Islet precursor cell (in vitro differentiated cells): ENCODE data around the gene GABRP.
"Not testable (repeated sequence)": the region's sequence is repeated elsewhere in the genome, so short reads cannot be mapped to it uniquely, and the experiment has no call there.

ENCODE experiments used
- DNase-seq: peaks from one replicate; pipeline ENCODE4 v3.0.0-alpha.2; 2018

The GABRP gene

DNA sequence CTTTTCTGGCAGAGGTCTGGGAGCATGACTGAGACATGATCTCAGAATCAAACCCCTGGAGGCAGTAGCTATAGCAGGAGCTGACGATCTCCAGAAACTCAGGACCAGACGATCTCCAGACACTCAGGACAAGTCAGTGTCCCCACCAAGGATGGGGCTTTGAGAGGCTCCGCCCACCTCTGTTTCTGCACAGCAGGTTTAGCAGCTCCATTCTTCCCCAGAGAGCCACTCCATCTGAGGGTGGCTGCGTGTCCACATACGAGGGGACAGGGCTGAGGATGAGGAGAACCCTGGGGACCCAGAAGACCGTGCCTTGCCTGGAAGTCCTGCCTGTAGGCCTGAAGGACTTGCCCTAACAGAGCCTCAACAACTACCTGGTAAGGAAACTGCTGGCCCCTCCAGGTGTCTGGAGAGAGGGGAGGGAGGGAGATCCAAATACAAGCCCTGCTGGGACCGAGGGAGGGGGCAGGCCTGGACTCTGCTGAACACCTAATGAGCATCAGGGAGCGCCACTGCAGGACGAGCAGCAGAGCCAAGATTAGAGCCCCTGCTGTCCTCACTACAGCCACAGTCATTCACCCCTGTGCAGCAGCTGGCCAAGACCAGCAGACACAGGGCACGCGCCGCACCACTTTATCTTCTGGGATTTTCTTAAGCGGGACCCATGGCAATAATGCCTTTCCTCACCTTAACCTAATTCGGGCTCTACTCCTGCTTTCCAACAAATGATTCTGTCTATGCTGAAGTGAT is at the start of gene GABRP:
Gene GABRP, plus strand, starts transcription at position 228 of the 750 bp plus-strand sequence. CDS start 4,891 bp downstream, outside the sequence.
- DNase-seq, result peak; percentile 89

GRCh38 chr5:170736966-170737365 is 46.6 kb upstream of the GABRP start:
- DNase-seq, result peak; percentile 26

GRCh38 chr5:170737591-170737990 is 45.9 kb upstream of the GABRP start:
- DNase-seq, result peak; percentile 23

DNA sequence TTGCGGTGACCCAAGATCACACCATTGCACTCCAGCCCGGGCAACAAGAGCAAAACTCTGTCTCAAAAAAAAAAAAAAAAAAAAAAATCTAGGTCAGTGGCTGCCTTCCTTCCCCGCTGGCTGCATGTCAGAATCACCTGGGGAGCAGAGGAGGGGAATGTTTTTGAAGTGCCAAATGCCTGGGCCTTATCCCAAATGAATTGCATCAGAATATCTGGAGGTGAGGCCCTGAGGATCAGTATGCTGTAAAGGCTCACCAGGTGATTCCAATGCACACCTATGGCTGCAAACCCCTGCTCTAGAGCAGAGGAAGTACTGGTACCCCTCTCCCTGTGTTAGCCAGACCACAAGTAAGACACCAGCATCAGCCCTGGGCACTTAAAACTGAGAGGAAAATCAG is 44.7 kb upstream of the GABRP start:
- DNase-seq, result no peak

GRCh38 chr5:170739446-170739845 is 44.1 kb upstream of the GABRP start:
- DNase-seq, result peak; percentile 24

DNA sequence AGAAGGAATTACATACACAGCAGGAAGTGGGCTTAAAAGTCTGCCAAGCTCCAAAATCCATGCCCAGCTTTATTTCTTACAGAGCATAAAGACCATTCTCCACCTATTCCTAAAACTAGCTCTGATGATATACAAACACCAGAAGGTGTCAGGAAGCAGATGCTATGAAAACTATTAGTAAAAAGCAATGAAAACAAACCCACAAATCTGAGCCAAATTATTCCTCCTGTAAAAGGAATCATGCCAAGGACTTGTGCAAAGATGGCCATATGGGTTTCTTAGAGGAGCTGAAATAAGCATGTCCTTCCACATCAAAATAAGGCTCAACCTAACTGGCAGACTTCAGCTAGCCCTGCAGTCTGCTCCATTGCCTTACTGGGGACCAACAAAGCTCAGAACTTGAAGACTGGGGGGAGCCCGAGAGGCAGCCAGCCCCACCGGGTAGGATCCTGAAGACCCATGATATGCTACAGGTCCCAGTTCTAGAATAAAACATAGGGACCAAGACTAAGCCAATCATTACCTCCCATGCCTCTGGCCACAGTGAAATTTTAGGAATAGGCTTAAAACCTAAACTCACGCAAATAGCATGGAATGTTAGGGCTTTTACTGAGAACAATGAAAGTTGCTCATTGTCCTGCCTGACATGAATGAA is 42.8 kb upstream of the GABRP start:
- peak; percentile 22 for DNase-seq

GRCh38 chr5:170741801-170742200 is 41.7 kb upstream of the GABRP start:
- DNase-seq, result no peak

- DNase-seq, result no peak
Observed at GRCh38 chr5:170743876-170744212, 39.7 kb upstream of the GABRP start.

DNA sequence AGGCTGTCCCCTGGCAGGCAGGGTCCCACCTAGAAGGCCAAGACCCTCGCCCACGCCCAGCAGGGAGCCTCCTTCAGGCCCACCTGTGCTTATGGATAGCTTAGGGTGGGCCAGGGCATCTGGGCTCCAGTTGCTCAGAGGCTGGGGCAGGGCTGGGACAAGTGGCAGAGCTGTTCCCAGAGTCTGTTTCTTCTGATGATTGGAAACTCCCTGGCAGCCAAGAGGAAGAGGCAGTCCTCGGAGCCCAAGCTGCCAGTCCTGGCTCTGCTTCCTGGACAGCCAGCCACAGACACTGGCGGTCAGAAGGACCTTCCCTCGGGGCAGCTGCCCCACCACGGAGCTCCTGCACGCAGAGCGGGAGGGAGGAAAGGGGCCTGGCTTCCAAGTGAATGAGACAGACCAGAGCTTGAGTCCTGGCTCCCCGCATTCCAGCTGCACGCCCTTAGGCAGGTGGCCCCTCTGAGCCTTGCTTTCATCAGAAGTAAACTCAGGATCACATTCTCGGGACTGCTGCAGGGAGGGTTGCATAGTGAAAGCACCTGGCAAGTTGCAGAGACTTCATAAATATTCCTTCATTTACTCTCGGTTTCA is 37.9 kb upstream of the GABRP start:
- peak; percentile 99 for DNase-seq

- DNase-seq, result peak; percentile 81
Observed at GRCh38 chr5:170746075-170746960, 37.2 kb upstream of the GABRP start.

DNA sequence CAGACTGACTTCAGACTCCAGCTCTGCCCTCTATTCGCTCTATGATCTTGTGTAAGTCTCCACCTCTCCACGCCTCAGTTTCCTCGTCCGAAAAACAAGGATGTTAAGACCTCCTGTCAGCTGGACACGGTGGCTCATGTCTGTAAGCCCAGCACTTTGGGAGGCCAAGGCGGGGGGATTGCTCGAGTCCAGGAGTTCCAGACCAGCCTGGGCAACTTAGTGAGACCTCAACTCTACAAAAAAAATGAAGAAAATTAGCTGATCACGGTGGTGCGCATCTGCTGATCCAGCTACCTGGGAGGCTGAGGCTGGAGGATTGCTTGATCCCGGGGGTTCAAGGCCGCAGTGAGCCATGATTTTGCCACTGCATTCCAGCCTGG is 36.6 kb upstream of the GABRP start:
- no peak for DNase-seq

- DNase-seq, result peak; percentile 90
Observed at GRCh38 chr5:170747357-170747756, 36.2 kb upstream of the GABRP start.

DNA sequence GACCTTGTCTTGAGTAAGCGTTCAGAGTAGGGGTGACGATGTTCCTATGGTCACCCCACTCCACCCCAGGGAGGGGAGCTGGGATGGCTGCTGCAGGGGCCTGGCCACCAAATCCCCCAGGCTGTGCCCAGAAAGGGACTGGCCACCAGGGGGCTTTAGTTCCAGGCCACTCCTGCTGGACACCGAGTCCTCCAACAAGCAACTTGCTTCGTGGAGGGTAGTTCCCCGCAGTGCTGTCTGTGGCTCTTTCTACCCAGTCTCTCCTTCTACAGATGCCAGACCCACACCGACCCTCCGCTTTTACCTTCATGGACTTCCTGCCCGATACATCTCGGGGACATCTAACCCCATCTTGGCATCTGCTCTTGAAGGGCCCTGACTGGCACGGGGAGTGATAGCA is 35.7 kb upstream of the GABRP start:
- DNase-seq, result peak; percentile 87

GRCh38 chr5:170748951-170749471 is 34.5 kb upstream of the GABRP start:
- DNase-seq, result peak; percentile 64

GRCh38 chr5:170749911-170750431 is 33.6 kb upstream of the GABRP start:
- peak; percentile 45 for DNase-seq

- DNase-seq, result no peak
Observed at GRCh38 chr5:170750791-170751190, 32.7 kb upstream of the GABRP start.

GRCh38 chr5:170751631-170752030 is 31.9 kb upstream of the GABRP start:
- peak; percentile 71 for DNase-seq

DNA sequence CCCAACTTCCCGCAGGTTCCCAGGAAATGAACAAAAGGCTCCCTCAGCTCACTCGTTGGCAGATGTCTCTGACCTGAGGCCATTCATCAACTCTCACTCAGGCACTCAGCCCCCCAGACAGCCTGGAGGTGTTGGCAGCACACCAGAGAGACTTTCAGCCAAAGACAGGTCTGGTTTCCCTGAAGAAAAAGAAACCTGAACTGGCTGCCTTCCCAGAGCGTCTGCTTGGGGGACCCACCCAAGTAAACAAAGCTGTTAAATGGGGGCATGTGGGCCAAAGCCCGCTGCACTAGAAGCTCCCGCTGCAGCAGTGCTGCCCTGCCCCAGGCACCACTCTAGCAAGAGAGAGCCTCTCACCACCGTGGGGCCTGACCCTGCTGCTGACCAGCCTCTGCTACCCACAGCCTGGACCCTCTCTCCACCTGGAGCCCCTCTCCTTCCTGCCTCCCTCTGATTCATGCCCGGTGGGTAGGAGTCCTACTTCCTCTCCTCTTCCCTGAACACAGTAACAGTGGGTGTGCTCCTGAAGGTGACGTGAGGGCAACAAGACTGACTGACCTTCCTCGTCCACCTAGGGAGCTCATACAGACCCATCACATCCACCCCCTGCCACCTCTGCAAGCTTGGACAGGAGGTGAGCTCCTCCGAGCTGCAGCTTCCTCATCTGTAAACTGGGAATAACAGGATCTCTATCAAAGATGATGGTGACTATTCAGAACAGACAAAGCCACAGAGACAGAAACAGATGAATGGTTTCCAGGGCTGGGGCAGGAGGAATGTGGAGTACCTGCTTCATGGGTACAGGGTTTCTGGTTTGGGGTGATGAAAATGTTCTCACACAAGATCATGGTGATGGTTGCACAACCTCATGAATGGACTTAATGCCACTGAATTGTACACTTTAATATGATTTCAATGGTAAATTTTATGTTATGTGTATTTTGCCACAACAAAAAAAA is 31.0 kb upstream of the GABRP start:
- DNase-seq, result peak; percentile 88

DNA sequence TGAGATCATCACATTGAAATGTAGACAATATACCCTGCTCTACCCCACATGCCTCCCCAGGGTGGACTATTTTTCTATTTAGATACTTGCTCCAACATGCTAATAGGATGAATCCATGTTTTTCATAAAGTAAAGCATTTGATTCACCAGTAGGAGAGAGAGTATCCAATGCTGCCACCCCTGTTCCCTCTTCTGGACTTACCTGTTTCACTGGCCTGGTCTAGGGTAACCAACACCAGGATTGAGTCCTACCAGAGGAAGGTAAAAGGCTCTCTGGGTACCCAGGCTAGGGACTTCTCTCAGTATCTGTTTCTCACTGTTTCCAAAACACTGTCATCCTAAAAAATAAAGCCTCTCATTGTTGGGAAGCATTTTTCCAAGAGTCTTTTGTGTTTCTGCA is 30.2 kb upstream of the GABRP start:
- no peak for DNase-seq

GRCh38 chr5:170754508-170754907 is 29.0 kb upstream of the GABRP start:
- not testable (repeated sequence) for DNase-seq

DNA sequence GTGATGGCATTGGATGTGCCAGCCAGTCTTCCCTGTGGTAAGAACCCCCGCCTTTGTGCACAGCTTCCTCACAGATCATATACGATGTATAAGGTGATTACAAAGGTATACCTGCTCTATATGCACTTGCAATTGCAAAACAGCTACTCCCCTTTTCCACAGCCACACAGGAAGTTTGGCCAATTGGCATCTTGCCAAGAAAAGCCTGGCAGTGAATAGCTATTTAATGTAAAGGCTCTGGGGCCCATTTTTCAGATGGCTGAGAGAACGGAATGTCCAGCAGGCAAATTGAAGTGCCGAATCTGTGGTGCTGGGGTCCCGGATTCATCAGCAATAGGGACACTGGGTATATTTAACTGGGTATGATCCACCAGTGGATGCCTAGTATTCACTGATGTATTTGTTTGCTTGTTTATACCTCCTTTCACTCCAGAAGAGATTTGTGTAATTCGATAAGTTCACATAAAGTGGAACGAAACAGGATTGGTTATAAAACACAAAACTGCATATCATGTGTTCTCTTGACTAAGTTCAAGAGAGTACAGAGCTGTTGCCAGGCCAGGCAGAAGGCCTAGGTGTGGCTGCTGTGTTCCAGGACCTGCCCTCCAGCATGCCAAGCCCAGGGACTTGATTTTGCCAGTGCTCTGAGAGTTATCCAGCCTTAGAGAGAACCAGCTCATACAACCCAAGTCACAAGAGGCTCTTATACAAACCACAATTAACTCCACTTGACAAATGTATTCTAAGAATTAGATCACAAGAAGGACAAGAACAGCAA is 27.7 kb upstream of the GABRP start:
- no peak for DNase-seq
